B cell (primary cell): Measurements from ENCODE around the gene ACTC1. TPM values are rescaled to one million over a fixed set of nuclear protein-coding genes. Genes with fewer than 3 reads are reported as not detected.

Experiments used
- ATAC-seq: fragments of 200-7000 bp; cut with Tn5 transposase; one replicate; pipeline ENCODE4 v1.10.0; 2021; ENCODE audit warnings: low read depth, mild to moderate bottlenecking, moderate number of reproducible peaks, moderate library complexity
- CTCF ChIA-PET: fragments of 350-600 bp; sonication (Branson Sonifier 250); formaldehyde crosslinking; loops from one replicate; lab custom pipeline; 2021; ENCODE audit warnings: antibody characterized with exemption, inconsistent platforms; lab: Charles Lee
- POLR2A ChIA-PET: fragments of 350-600 bp; sonication (Branson Sonifier 250); formaldehyde crosslinking; loops from one replicate; lab custom pipeline; 2021; ENCODE audit warnings: antibody characterized with exemption; lab: Charles Lee
- DNase-seq: peaks from one replicate; pipeline ENCODE4 v3.0.0; 2013
- H2AFZ ChIP-seq: 2 replicates; pipeline ENCODE4 v1.6.1; 2012; ENCODE audit warnings: mild to moderate bottlenecking, low read depth, low read length; ENCODE audit not compliant: insufficient read depth, poor library complexity, severe bottlenecking
- H3K27ac ChIP-seq, 2 donors: 1 replicate in 1 of 2; 2 replicates in 1 of 2; pipeline ENCODE4 v1.5.1; 2012 to 2013; ENCODE audit warnings: low read length in 2 of 2, mild to moderate bottlenecking in 2 of 2, moderate library complexity in 1 of 2
- H3K27me3 ChIP-seq, 4 experiments: fragments of 200-600 bp in 1 of 4; sonication (generic) in 1 of 4; replicated peaks in 1 of 4; 1 replicate in 2 of 4; 2 replicates in 2 of 4; pipeline versions ENCODE4 v1.6.1 to v1.7.0; 2013 to 2016; ENCODE audit warnings: low read length in 3 of 4, mild to moderate bottlenecking in 2 of 4, mixed read lengths in 1 of 4, moderate library complexity in 1 of 4; ENCODE audit not compliant: insufficient read depth in 4 of 4, control insufficient read depth in 3 of 4; ENCODE audit errors: control extremely low read depth in 1 of 4
- H3K36me3 ChIP-seq, 2 experiments: replicated peaks in 1 of 2; 1 replicate in 1 of 2; 2 replicates in 1 of 2; pipeline versions ENCODE4 v1.6.1 to v1.7.1; 2013; ENCODE audit warnings: low read length in 1 of 2; ENCODE audit not compliant: insufficient read depth in 2 of 2, control insufficient read depth in 1 of 2; ENCODE audit errors: control extremely low read depth in 1 of 2, extremely low read depth in 1 of 2
- H3K4me1 ChIP-seq, 2 donors: fragments of 200-600 bp in 1 of 2; sonication (generic) in 1 of 2; 1 replicate in 1 of 2; 2 replicates in 1 of 2; pipeline versions ENCODE4 v1.5.1 to v1.6.1; 2013 to 2017; ENCODE audit warnings: low read length in 2 of 2; ENCODE audit not compliant: control insufficient read depth in 2 of 2, insufficient read depth in 2 of 2
- H3K4me2 ChIP-seq: replicated peaks from 2 replicates; pipeline ENCODE3; 2012; ENCODE audit warnings: mild to moderate bottlenecking, low read depth, low read length; ENCODE audit not compliant: poor library complexity, severe bottlenecking
- H3K4me3 ChIP-seq, 5 experiments: fragments of 200-600 bp in 1 of 5; sonication (generic) in 1 of 5; 1 replicate in 3 of 5; 2 replicates in 2 of 5; pipeline versions ENCODE4 v1.5.1 to v1.7.0; 2011 to 2016; ENCODE audit warnings: low read length in 4 of 5, mild to moderate bottlenecking in 4 of 5, low read depth in 2 of 5, control low read depth in 1 of 5, moderate library complexity in 1 of 5; ENCODE audit not compliant: insufficient read depth in 1 of 5; ENCODE audit errors: control extremely low read depth in 1 of 5, extremely low read depth in 1 of 5
- H3K79me2 ChIP-seq: fragments of 200-600 bp; sonication (generic); one replicate; pipeline ENCODE4 v1.6.0; 2016; ENCODE audit warnings: low read length; ENCODE audit not compliant: control insufficient read depth, insufficient read depth
- H3K9ac ChIP-seq: fragments of 200-600 bp; sonication (generic); 2 replicates; pipeline ENCODE4 v1.6.1; 2017; ENCODE audit warnings: mild to moderate bottlenecking, low read length, moderate library complexity
- H3K9me3 ChIP-seq, 3 donors: one replicate each; pipeline versions ENCODE4 v1.6.1 to v1.7.1; 2013; ENCODE audit warnings: low read length in 2 of 3; ENCODE audit not compliant: control insufficient read depth in 2 of 3, insufficient read depth in 1 of 3; ENCODE audit errors: control extremely low read depth in 1 of 3
- H4K20me1 ChIP-seq: 2 replicates; pipeline ENCODE4 v1.6.0; 2012; ENCODE audit warnings: mild to moderate bottlenecking, low read length; ENCODE audit not compliant: insufficient read depth, control insufficient read depth, poor library complexity, severe bottlenecking
- H3K27ac Mint-ChIP-seq: one replicate; pipeline ENCODE4 v1.8.0; 2021; ENCODE audit warnings: mixed read lengths
- H3K27me3 Mint-ChIP-seq: one replicate; pipeline ENCODE4 v1.8.0; 2021; ENCODE audit warnings: mixed read lengths
- H3K4me1 Mint-ChIP-seq: one replicate; pipeline ENCODE4 v1.8.0; 2021; ENCODE audit warnings: mixed read lengths
- H3K4me3 Mint-ChIP-seq: one replicate; pipeline ENCODE4 v1.8.0; 2021; ENCODE audit warnings: mixed read lengths
- H3K9me3 Mint-ChIP-seq: one replicate; pipeline ENCODE4 v1.8.0; 2022; ENCODE audit warnings: mixed read lengths; ENCODE audit not compliant: insufficient read depth
- CTCF ChIP-seq: fragments of 200-600 bp; IDR thresholded peaks from one replicate; pipeline ENCODE4 v1.8.0; 2022; ENCODE audit warnings: antibody characterized with exemption, mild to moderate bottlenecking
- EZH2 ChIP-seq: IDR thresholded peaks from 2 replicates; pipeline ENCODE4 v1.6.1; 2012; ENCODE audit warnings: borderline replicate concordance, low read depth, mild to moderate bottlenecking, moderate library complexity, low read length; ENCODE audit not compliant: insufficient read depth, poor library complexity, severe bottlenecking
- WGBS: methylation state at CpG from one replicate; pipeline ENCODE4 v1.1.5; 2013; ENCODE audit warnings: missing lambda C conversion rate; ENCODE audit not compliant: insufficient coverage; 5-methylcytosine and 5-hydroxymethylcytosine counted together
- intact Hi-C: fragments of 100-400 bp; cut with micrococcal nuclease; formaldehyde crosslinking; loops from one replicate; pipeline ENCODE4 v1.10.0; 2022
- polyA plus RNA-seq: library from polyadenylated mRNA; depleted of rRNA; stranded (reverse); fragments of >200 nt; gene quantifications from 2 replicates; pipeline ENCODE4 v1.2.3, GENCODE V29; 2012
- total RNA-seq, 2 donors: library from RNA; stranded (reverse); fragments of 120-200 nt in 1 of 2; gene quantifications; 1 replicate in 1 of 2; 2 replicates in 1 of 2; pipeline versions ENCODE4 v1.2.3 to v1.2.4, GENCODE V29; 2013 to 2022

ACTC1 gene
- total and polyA plus RNA-seq, 2 donors (not counting 1 experiment from before 2014, with no cell fraction given): not detected

- no peak for TF ChIP-seq EZH2
- no peak for ATAC-seq
- H3K79me2 ChIP-seq: no peaks in the 10 kb centered on the region
- intact Hi-C loops: no loop called here
- no peak overlapping the region for H3K27ac ChIP-seq
- no peaks in the 10 kb centered on the region for H3K36me3 ChIP-seq
- no peaks in the 10 kb centered on the region for H3K4me1 ChIP-seq
- H3K27me3 ChIP-seq: peaks cover 0 to 4% (median 0%) of the 10 kb centered on the region in 4 experiments
- no peak overlapping the region for H3K4me3 ChIP-seq
- Mint-ChIP-seq H3K9me3 (no peaks in the 10 kb centered on the region), H3K27me3 (peaks cover 19% of the 10 kb centered on the region), H3K4me1 (no peaks in the 10 kb centered on the region), H3K4me3 (no peak overlapping the region), H3K27ac (no peak overlapping the region)
- H4K20me1 ChIP-seq: no peaks in the 10 kb centered on the region
- ChIA-PET CTCF (no interaction called here), POLR2A (no interaction called here)
- H2AFZ ChIP-seq: no peak overlapping the region
- H3K4me2 ChIP-seq: no peak overlapping the region
- 100% methylated on average over 3 of the region's 3 CpGs for WGBS
- H3K9ac ChIP-seq: no peak overlapping the region
- DNase-seq: no peak
- H3K9me3 ChIP-seq: peaks cover 0 to 3% (median 0%) of the 10 kb centered on the region in 3 donors
Measured at GRCh38 chr15:34838282-34838681, 42.9 kb upstream of the ACTC1 start.

- TF ChIP-seq CTCF (no peak), EZH2 (no peak)
- H3K79me2 ChIP-seq: no peaks in the 10 kb centered on the region
- no peak overlapping the region for H3K9ac ChIP-seq
- no peak overlapping the region for H3K4me3 ChIP-seq
- WGBS: 75% methylated on average over 5 of the region's 6 CpGs
- no peaks in the 10 kb centered on the region for H3K4me1 ChIP-seq
- CTCF ChIA-PET: no interaction called here
- ATAC-seq (no peak), DNase-seq (no peak)
- no peaks in the 10 kb centered on the region for H3K9me3 Mint-ChIP-seq
- no peaks in the 10 kb centered on the region for H3K4me1 Mint-ChIP-seq
- no peak overlapping the region for H3K27ac Mint-ChIP-seq
- no peak overlapping the region for H3K27ac ChIP-seq
- H3K4me3 Mint-ChIP-seq: no peak overlapping the region
- peaks cover 0 to 3% (median 0%) of the 10 kb centered on the region in 3 donors for H3K9me3 ChIP-seq
- POLR2A ChIA-PET: no interaction called here
- H3K4me2 ChIP-seq: no peak overlapping the region
- no peak overlapping the region for H2AFZ ChIP-seq
- intact Hi-C loops: no loop called here
- H3K36me3 ChIP-seq: no peaks in the 10 kb centered on the region
- peaks cover 24% of the 10 kb centered on the region for H3K27me3 Mint-ChIP-seq
- peaks cover 0 to 4% (median 2%) of the 10 kb centered on the region in 4 experiments for H3K27me3 ChIP-seq
- H4K20me1 ChIP-seq: no peaks in the 10 kb centered on the region
Measured at GRCh38 chr15:34837246-34838016, 42.1 kb upstream of the ACTC1 start.
